GM20000 (cell line): ENCODE results near the gene PIAS1.

Source experiments
- DNase-seq: peaks from one replicate; pipeline ENCODE4 v3.0.0; 2012; ENCODE audit warnings: low spot score
- TF ChIP-seq, protein P1 (sequence below): IDR thresholded peaks from 2 replicates; pipeline ENCODE4 v1.5.1; 2012; ENCODE audit warnings: mild to moderate bottlenecking, control low read depth; ENCODE audit errors: extremely low read depth, missing control alignments

The PIAS1 gene

DNA sequence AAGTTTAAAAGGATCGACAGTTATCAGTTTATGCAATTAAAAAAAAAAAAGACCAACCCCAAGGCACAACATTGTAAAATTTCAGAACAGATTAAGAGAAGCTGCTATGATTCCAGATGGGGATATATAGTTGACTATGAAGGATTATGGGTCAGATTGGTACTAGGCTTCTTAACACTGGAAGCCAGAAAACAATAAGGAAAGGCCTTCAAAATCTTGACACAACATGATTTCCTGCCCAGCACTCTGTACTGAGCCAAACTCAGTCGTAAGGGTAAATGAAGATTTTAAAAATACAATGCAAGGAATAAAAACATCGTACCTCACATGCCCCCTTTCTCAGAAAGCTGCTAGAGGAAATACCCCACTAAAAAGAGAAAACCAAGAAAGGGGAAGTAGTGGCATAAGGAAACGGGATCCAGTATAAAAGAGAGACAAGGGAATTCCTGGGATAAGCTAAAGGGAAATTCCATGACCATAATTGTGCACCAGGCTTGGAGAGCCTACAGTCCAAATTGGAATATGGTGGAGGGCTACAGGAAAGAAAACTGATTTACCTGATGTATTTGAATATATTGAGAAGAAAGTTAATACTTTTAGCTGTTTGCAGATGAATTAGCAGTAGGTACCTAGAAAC lies 27.9 kb downstream of the PIAS1 start:
- no peak for DNase-seq
- TF ChIP-seq, protein P1, sequence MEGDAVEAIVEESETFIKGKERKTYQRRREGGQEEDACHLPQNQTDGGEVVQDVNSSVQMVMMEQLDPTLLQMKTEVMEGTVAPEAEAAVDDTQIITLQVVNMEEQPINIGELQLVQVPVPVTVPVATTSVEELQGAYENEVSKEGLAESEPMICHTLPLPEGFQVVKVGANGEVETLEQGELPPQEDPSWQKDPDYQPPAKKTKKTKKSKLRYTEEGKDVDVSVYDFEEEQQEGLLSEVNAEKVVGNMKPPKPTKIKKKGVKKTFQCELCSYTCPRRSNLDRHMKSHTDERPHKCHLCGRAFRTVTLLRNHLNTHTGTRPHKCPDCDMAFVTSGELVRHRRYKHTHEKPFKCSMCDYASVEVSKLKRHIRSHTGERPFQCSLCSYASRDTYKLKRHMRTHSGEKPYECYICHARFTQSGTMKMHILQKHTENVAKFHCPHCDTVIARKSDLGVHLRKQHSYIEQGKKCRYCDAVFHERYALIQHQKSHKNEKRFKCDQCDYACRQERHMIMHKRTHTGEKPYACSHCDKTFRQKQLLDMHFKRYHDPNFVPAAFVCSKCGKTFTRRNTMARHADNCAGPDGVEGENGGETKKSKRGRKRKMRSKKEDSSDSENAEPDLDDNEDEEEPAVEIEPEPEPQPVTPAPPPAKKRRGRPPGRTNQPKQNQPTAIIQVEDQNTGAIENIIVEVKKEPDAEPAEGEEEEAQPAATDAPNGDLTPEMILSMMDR: no peak

DNA sequence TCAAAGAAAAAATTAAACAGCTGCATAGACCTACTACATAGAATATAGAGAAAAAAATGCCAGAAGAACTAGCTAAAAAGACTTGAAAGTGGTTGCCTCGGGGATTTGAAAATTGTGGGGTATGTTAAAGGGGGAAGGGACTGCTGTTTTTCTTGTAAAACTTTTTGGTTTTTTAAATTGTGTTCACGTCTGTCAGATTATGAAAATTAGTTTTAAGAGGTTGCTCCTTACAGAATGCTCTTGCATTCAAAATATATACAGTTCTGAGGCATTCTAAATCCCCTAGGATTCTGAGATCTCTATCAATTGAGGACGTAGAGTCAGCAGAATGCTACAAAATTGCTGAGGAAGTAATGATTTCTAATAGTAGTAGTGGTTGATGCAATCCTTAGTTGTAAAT lies 28.6 kb downstream of the PIAS1 start:
- DNase-seq: no peak
- TF ChIP-seq, protein P1: no peak

DNA sequence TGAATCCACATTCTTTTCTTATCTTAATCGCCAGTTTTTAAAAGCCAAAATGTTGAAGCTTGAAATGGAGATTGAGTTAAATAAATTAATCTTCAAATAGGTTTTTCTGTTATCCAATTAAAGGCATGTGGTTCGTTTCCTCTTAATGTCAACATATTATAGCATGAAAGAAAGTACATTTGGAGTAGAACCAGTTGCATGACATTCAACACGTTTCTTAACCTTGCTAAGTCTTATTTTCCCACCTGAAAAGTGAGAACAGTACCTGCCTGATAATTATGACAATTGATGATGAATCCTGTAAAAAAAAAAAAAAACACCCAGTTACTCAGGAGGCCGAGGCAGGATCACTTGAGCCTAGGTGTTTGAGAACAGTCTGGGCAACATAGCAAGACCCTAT lies 29.3 kb downstream of the PIAS1 start:
- DNase-seq: no peak
- TF ChIP-seq, protein P1: no peak

DNA sequence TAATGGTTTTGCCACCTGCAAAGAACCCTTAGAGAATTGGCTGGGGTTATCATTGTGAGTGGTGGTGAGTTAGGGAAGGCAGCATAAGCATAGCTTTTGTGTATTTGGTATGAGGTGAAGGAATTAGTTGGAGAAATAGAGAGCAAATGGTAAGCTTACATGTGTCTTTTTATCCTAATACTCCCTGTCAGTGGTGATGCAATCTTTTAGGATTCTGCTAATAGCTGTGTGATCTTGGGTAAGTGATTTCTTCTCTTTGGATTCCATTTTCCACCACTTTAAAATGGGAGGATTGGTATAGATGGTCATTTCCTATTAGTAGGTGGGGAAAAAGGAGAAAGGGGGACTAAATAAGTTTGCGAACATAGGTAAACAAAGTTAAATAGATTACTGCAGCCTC lies 30.9 kb downstream of the PIAS1 start:
- TF ChIP-seq, protein P1: no peak
- no peak for DNase-seq

DNA sequence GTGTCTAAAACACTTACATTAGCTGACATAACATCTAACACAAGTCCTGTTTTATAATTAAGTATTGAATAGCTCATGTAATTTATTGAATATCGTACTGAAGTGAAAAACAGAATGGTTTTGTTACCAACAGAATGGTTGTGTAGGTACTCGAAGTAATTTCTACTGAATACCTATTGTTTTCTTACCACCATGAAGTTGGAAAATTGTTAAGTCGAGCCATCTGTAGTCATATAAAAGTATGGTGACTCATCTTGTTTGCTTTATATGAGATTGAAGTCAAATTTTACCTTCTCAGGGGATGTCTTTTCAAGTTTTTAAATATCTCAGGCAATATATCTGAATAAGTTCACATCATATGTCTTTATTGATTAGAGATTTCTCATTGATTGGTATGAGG lies 37.6 kb downstream of the PIAS1 start:
- TF ChIP-seq, protein P1: no peak
- DNase-seq: no peak

DNA sequence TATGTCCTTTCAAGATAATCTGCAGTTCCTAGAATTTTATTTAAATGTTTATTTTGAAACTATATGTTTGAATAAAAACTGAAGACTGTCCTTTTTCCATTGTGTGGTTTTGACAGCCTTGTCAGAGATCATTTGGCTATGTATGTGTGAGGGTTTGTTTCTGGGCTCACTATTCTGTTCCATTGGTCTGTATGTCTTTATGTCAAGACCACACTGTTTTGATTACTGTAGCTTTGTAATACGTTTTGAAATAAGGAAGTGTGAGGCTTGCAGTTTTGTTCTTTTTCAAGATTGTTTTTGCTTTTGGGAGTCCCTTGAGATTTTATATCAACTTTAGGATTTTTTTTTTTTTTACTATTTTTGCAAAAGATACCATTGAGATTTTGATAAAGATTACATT lies 42.0 kb downstream of the PIAS1 start:
- TF ChIP-seq, protein P1: no peak
- no peak for DNase-seq

DNA sequence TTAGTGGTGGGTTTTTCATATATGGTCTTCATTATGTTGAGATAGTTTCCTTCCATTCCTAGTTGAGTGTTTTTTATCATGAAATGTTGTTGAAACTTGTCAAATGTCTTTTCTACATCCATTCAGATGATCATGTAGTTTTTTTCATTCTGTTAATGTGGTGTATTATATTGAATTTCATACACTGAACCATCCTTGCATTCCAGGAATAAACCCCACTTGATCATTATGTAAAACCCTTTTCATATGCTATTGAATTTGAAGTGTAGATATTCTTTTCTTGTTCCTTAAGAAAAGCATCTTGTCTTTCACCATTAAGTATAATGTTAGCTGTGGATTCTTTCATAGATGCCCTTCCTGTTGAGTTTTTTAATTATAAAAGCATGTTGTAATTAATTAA lies 42.9 kb downstream of the PIAS1 start:
- TF ChIP-seq, protein P1: no peak
- DNase-seq: no peak
